H1 (cell line): ENCODE results near the gene DSE.

Source experiments
- CHD2 ChIP-seq: IDR thresholded peaks from 2 replicates; pipeline ENCODE4 v1.6.1; 2012; ENCODE audit warnings: low read length, improper control_type of control experiment
- CTCF ChIP-seq, 3 experiments: IDR thresholded peaks; 1 replicate in 2 of 3; 2 replicates in 1 of 3; pipeline versions ENCODE4 v1.5.1 to v1.6.1; 2011; ENCODE audit warnings: low read length in 3 of 3, mild to moderate bottlenecking in 3 of 3, inconsistent platforms in 2 of 3, low read depth in 1 of 3, moderate library complexity in 1 of 3; ENCODE audit not compliant: insufficient read depth in 1 of 3; ENCODE audit errors: control extremely low read depth in 1 of 3
- POLR2AphosphoS5 ChIP-seq: IDR thresholded peaks from 2 replicates; pipeline ENCODE4 v1.6.1; 2011; ENCODE audit warnings: low read depth, low read length

- TF ChIP-seq POLR2AphosphoS5, result no peak; the same call in 1 of the 2 replicates
- no peak for TF ChIP-seq CHD2
- TF ChIP-seq CTCF (IDR thresholded peaks at IDR 0.05; ENCODE audit: control extremely low read depth in 1 of 3, insufficient read depth in 1 of 3, low read depth in 1 of 3, low read length in 3 of 3), result no peak
These were observed 1.2 kb upstream of the DSE start for GRCh38 chr6:116369540-116369939.
